Ecto neural progenitor cell (in vitro differentiated cells): Measurements from ENCODE around the gene SOWAHA.
"Not testable (repeated sequence)": the region's sequence is repeated elsewhere in the genome, so short reads cannot be mapped to it uniquely, and the experiment has no call there.

Experiments
- DNase-seq: peaks from one replicate; pipeline ENCODE4 v3.0.0-alpha.2; 2018; ENCODE audit warnings: low spot score

The SOWAHA gene

GRCh38 chr5:132854992-132855391 is 41.9 kb downstream of the SOWAHA start:
- DNase-seq = not testable (repeated sequence)

DNA sequence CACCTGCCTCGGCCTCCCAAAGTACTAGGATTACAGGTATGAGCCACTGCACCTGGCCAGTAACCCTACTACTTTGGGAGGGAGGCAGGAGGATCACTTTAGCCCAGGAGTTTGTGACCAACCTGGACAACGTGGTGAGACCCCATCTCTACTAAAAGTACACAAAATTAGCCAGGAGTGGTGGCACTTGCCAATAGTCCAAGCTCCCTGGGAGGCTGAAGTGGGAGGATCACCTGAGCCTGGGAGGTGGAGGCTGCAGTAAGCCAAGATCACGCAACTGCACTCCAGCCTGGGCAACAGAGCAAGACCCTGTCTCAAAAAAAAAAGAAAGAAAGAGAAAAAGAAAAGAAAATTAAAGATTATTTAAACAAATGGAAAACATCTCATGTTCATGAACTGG is 42.9 kb downstream of the SOWAHA start:
- DNase-seq = no peak

DNA sequence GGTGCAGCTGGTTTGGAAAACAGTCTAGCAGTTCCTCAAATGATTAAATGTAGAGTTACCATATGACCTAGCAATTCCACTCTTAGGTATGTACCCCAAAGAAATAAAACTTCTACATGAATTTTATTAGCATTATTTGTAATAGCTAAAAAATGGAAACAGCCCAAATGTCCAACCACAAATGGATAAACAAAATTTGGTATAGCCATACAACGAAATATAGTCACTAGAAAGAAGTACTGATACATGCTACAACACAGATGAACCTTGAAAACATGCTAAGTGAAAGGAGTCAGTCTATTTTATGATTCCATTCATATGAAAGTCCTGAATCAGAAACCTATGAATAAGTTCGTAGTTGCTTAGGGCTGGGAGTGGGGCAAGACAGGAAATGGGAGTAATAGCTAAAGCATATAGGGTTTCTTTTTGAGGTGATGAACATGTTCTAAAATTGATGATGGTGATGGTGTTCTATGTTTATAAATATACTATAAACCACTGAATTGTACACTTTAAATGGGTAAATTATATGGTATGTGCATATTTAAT is 46.9 kb downstream of the SOWAHA start:
- no peak for DNase-seq

DNA sequence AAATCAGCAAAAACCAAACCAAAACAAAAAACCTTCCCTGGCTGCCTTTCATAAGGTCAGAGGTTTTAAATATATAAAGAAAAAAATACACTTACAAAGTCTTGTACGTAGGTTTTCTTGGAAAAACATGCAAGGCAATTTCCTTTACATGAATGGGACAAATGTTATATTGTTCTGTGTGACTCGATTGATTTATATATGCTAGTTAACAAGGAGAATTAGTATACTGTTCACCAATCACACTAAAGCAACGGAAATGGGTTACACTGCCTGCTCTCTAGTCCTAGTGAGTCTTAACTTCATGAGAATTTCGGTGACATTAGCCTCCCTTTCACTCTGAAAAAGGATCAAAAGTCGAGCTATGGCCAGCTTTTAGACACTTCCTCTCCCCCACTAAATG is 47.6 kb downstream of the SOWAHA start:
- DNase-seq = no peak

DNA sequence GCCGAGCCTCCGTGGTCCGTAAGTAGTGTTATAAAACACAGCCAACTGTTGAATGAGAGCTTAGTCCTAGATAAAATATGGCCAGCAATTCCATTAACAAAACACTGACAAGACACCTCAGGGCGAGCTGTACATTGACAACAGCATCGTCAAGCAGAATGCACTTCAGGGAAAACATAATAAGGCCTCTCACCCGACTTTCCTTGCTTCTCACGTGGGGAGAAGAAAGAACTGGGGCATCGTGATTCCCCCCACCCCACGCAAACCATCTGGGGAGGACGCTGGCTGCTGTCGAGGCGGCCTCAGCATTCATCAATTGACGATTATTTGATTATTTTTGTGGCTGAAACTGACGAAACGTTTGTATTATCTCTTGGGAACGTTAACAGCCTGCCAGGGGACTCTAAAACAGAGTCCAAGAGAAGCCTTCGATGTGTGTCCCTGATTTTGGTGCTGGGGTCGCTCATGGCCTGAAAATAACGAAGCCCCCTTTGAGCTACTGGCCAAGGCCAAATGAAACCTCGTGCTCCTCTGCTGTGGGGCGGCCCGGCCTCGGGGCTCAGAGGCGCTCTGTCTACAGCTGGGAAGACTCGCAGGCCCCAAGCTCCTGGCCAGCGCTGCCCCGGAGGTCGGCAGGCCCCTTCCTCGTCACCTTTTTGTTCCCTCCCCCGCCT is 52.7 kb downstream of the SOWAHA start:
- DNase-seq = no peak
